Body of pancreas (tissue), 4 donors: ENCODE data around the gene DUSP12. TPM values are rescaled to one million over a fixed set of nuclear protein-coding genes. Genes with fewer than 3 reads are reported as not detected.

Experiments used
- ATAC-seq: fragments of 150-250 bp; one replicate; pipeline ENCODE4 v1.9.1; 2016
- DNase-seq, 4 donors: peaks; one replicate each; pipeline ENCODE4 v3.0.0-alpha.2; 2019
- H3K27ac ChIP-seq, 4 donors: fragments of 200-600 bp; sonication (generic); 1 replicate in 3 of 4; 2 replicates in 1 of 4; pipeline versions ENCODE4 v1.5.1 to v1.6.1; 2016 to 2019; ENCODE audit warnings: mild to moderate bottlenecking in 1 of 4, mixed read lengths in 1 of 4, moderate library complexity in 1 of 4
- H3K27me3 ChIP-seq, 2 donors: fragments of 200-600 bp; sonication (generic); one replicate each; pipeline ENCODE4 v1.6.0; 2016; ENCODE audit warnings: mild to moderate bottlenecking in 1 of 2
- H3K36me3 ChIP-seq, 2 donors: fragments of 200-600 bp; sonication (generic); replicated peaks in 1 of 2; 2 replicates each; pipeline ENCODE4 v1.5.1; 2016; ENCODE audit warnings: low read depth in 2 of 2; ENCODE audit not compliant: insufficient read depth in 1 of 2
- H3K4me1 ChIP-seq: fragments of 200-600 bp; sonication (generic); one replicate; pipeline ENCODE4 v1.6.0; 2016
- H3K4me3 ChIP-seq, 2 donors: fragments of 200-600 bp; sonication (generic); 1 replicate in 1 of 2; 2 replicates in 1 of 2; pipeline ENCODE4 v1.5.1; 2016 to 2019
- H3K9me3 ChIP-seq, 3 donors: fragments of 200-600 bp; sonication (generic); 1 replicate in 2 of 3; 2 replicates in 1 of 3; pipeline ENCODE4 v1.5.1; 2016
- POLR2A ChIP-seq, 3 donors: fragments of 450-650 bp; IDR thresholded peaks; one replicate each; pipeline ENCODE4 v1.6.1; 2016; ENCODE audit warnings: antibody characterized with exemption in 3 of 3, mild to moderate bottlenecking in 2 of 3
- WGBS, 2 donors: methylation state at CpG; one replicate each; pipeline ENCODE4 v1.1.5; 2017; 5-methylcytosine and 5-hydroxymethylcytosine counted together
- intact Hi-C: fragments of 100-400 bp; cut with DNase I; formaldehyde crosslinking; loops from one replicate; pipeline ENCODE4 v1.15.1; 2023
- total RNA-seq, 2 donors: library from RNA; depleted of rRNA; stranded (reverse); fragments of >200 nt; gene quantifications; one replicate each; pipeline ENCODE4 v1.1.0, GENCODE V29; 2016
- TF ChIP-seq, protein P1 (sequence below), 7 experiments: fragments of 450-650 bp in 4 of 7; fragments of 200-600 bp in 3 of 7; sonication (generic) in 3 of 7; IDR thresholded peaks; one replicate each; pipeline ENCODE4 v1.5.1; 2016 to 2019; ENCODE audit warnings: antibody characterized with exemption in 7 of 7

DUSP12 gene
- total RNA-seq, 2 donors from 2014 or later = 8.2 to 23.3 TPM

DNA sequence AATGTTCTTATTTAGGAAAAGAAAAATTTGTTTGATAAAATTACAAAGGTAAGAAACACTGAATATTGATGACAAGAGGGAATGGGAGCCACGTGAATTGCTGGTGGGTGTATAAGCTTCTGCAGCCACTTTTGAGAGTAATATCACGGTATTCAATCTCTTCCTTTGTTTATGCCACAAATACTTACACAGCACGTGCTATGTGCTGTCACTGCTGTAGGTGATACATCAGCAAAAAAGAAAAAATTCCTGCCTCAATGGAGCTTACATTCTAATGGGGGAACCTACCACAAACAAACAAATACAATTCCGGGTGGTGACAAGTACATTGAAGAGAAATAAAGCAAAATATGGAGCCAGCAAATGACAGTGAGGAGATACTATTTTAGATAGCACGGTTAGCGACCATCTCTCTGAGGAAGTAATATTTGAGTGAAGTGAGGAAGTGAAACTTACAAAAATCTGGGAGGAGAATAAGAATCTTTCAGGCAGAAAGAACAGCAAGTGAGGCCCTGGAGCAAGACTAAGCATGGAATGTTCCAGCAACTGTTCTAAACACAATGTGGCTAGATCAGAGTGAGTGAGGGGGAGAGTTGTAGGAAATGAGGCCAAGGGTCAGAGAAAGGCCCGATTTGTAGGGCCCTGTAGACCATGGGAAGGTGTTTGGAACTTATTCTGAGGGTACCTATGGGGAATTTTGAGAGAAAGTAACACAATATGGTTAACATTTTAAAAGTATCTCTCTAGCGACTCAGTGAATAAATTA lies 30.8 kb upstream of the DUSP12 start:
- TF ChIP-seq, protein P1, sequence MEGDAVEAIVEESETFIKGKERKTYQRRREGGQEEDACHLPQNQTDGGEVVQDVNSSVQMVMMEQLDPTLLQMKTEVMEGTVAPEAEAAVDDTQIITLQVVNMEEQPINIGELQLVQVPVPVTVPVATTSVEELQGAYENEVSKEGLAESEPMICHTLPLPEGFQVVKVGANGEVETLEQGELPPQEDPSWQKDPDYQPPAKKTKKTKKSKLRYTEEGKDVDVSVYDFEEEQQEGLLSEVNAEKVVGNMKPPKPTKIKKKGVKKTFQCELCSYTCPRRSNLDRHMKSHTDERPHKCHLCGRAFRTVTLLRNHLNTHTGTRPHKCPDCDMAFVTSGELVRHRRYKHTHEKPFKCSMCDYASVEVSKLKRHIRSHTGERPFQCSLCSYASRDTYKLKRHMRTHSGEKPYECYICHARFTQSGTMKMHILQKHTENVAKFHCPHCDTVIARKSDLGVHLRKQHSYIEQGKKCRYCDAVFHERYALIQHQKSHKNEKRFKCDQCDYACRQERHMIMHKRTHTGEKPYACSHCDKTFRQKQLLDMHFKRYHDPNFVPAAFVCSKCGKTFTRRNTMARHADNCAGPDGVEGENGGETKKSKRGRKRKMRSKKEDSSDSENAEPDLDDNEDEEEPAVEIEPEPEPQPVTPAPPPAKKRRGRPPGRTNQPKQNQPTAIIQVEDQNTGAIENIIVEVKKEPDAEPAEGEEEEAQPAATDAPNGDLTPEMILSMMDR (IDR thresholded peaks at IDR 0.05) = no peak
- TF ChIP-seq POLR2A (IDR thresholded peaks at IDR 0.05) = no peak
- Histone ChIP-seq H3K9me3 (no peaks in the 10 kb centered on the region), H3K4me1 (no peaks in the 10 kb centered on the region), H3K27me3 (no peaks in the 10 kb centered on the region), H3K36me3 (no peaks in the 10 kb centered on the region), H3K27ac (no peak overlapping the region), H3K4me3 (no peak overlapping the region)
- 71 to 74% methylated on average over 8 of the region's 8 CpGs for WGBS, 2 donors
- ATAC-seq (no peak), DNase-seq (no peak)
- intact Hi-C loops = no loop called here

DNA sequence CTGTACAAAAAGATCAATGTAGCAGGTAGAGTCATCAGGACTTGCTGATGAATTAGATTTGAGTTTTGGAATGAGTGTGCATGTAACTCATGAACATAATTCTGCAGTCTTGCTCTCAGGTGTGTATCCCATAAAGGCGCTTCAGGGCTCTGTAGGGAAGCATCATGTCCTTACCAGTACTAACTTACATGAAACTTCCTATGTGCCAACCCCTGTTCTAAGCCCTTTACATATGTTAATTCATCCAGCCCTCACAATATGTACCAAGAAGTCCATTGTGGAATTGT lies 30.3 kb upstream of the DUSP12 start:
- no peaks in the 10 kb centered on the region for H3K4me1 ChIP-seq
- DNase-seq = no peak
- TF ChIP-seq, protein P1 (IDR thresholded peaks at IDR 0.05) = no peak
- TF ChIP-seq POLR2A (IDR thresholded peaks at IDR 0.05) = no peak
- ATAC-seq = no peak
- no peaks in the 10 kb centered on the region for H3K27me3 ChIP-seq
- intact Hi-C loops = no loop called here
- WGBS, 2 donors = 77 to 88% methylated on average over 1 of the region's 1 CpG
- no peaks in the 10 kb centered on the region for H3K36me3 ChIP-seq
- no peak overlapping the region for H3K4me3 ChIP-seq
- no peaks in the 10 kb centered on the region for H3K9me3 ChIP-seq
- H3K27ac ChIP-seq = no peak overlapping the region

DNA sequence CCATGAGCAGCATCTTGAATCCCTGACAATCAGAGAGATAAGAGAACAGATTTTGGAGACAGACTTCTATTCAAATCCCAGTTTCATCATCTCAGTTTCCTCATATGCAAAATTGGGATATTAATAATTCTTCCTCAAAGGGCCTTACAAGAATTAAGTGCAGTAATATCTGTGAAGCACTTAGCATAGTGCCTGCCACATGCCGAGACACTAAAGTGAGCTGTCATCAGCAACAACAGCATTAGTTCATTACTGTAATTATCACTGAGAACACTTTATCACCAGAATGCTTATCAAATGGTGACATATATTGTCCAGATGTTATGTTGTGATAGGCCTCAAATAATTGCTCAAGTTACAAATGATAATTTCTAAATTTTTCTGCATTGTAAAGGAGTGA lies 29.2 kb upstream of the DUSP12 start:
- Histone ChIP-seq H3K27ac (no peak overlapping the region), H3K4me1 (peaks cover 3% of the 10 kb centered on the region), H3K4me3 (no peak overlapping the region), H3K36me3 (no peaks in the 10 kb centered on the region), H3K27me3 (no peaks in the 10 kb centered on the region), H3K9me3 (no peaks in the 10 kb centered on the region)
- TF ChIP-seq POLR2A (IDR thresholded peaks at IDR 0.05) = no peak
- TF ChIP-seq, protein P1 (IDR thresholded peaks at IDR 0.05) = no peak
- intact Hi-C loops = no loop called here
- 80 to 81% methylated on average over 1 of the region's 1 CpG for WGBS, 2 donors
- DNase-seq (no peak), ATAC-seq (no peak)

DNA sequence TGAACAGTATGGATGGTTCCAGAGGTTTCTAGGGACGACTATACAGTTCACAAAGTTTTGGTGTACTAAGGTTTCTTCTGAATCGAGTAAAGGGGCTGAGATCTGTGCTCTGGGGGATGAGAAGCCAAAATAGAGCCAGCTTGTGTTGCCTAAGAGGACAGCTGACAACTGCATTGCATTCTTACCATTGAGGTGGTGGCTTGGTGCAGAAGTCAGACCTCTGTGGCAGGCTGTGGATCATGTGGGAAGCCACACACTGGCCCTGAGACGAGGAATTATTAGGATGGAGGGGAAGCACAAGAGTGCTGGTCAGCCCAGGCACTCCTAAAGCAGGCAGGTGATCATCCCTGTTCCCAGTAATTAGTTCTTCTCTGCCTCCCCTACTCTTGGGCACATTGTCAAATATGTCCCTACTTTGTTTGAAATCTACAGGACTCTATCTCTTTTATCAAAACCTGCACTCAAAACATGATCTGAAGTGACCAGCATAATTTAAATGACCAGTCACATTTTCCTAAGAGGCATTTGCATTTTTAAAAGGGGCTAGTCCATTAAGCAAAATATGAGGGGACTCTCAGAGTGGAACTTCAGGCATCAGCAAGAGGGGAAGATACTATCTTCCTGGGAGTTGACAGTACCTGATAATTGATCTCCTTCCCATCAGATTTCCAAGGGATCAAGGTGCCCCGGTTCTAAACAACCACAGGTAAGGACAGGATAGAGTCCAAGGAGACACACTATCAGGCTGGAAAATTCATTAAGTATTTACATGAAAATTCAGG lies 28.4 kb upstream of the DUSP12 start, which contains the start of gene FCRLB:
Gene FCRLB, plus strand, starts transcription at position 589 of the 782 bp plus-strand sequence. CDS start 1,129 bp downstream, outside the sequence.
- H3K36me3 ChIP-seq = no peaks in the 10 kb centered on the region
- 18 to 40% methylated on average over 4 of the region's 4 CpGs for WGBS, 2 donors
- no peaks in the 10 kb centered on the region for H3K27me3 ChIP-seq
- intact Hi-C loops = no loop called here
- DNase-seq (no peak), ATAC-seq (no peak)
- no peak for TF ChIP-seq POLR2A (IDR thresholded peaks at IDR 0.05)
- TF ChIP-seq, protein P1 (IDR thresholded peaks at IDR 0.05) = no peak
- H3K27ac ChIP-seq = no peak within 1 kb of the TSS
- peaks cover 8% of the 10 kb centered on the region for H3K4me1 ChIP-seq
- no peaks in the 10 kb centered on the region for H3K9me3 ChIP-seq
- no peak within 1 kb of the TSS for H3K4me3 ChIP-seq
